ENCODE data around the gene GLA.

Gene GLA

DNA sequence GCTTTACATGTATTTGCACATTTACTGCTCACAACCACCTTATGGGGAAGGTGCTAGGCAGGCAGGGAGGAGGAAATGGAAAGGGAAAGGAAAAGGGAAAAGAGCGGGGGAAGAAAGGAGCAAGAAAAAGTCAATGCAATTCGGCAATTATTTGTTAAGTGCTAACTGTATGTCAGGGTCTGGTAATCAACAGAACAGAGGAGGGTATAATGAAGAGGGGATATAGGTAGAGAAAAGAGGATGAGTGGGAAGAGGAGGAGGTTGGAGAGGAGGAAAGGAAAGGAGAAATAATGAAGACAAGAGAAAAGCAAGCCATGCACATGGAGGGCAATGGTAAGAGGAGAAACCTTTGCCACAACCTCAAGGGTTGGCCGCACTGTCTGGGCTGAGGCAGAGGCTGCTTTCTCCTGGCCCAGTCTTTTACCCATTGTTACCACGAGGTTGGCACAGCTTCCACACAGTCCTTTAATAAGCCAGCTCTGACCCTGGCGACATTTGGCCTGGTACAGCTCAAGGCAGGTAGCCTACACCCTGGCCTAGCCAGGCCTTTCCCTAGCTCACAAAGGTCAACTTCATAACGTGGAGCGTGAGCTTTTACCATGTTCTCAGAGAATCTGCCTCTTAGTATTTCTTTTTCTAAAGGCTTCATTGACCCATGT, 22.6 kb downstream of the GLA start:
- DNase-seq (ENCODE audit: low read depth), result no peak
- no peak overlapping the region for H3K4me3 ChIP-seq (ENCODE audit: control insufficient read depth, low read depth, low read length)
- TF ChIP-seq, protein P1, sequence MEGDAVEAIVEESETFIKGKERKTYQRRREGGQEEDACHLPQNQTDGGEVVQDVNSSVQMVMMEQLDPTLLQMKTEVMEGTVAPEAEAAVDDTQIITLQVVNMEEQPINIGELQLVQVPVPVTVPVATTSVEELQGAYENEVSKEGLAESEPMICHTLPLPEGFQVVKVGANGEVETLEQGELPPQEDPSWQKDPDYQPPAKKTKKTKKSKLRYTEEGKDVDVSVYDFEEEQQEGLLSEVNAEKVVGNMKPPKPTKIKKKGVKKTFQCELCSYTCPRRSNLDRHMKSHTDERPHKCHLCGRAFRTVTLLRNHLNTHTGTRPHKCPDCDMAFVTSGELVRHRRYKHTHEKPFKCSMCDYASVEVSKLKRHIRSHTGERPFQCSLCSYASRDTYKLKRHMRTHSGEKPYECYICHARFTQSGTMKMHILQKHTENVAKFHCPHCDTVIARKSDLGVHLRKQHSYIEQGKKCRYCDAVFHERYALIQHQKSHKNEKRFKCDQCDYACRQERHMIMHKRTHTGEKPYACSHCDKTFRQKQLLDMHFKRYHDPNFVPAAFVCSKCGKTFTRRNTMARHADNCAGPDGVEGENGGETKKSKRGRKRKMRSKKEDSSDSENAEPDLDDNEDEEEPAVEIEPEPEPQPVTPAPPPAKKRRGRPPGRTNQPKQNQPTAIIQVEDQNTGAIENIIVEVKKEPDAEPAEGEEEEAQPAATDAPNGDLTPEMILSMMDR (IDR thresholded peaks at IDR 0.05; ENCODE audit: control insufficient read depth, insufficient read depth, low read depth, low read length, missing control alignments), result no peak

DNA sequence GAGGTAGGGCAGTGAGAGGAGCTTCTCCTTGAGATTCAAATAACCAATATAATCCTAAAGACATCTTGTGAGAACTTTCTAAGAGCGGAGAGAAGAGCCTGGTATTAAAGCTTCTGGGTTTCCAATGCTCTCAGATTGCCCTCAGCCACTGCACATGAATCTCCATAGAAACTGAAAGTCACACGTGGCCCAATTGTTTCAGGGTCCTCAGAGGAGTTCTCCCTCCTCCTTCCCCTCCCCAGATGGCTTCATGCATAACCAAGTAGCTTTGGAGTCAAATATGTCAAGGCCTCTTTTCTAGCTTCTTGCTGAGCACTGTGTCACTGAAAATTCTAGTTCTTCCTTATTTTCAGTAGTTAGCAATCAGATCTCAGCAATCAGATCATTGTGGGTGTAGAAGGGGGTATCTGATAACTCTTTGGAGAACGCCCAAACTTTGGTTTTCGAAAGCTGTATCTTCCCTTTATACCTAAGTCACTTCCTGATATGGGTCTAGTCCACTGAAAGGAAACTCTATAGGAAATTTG, 24.0 kb downstream of the GLA start:
- no peak overlapping the region for H3K4me3 ChIP-seq (ENCODE audit: control insufficient read depth, low read depth, low read length)
- TF ChIP-seq, protein P1 (IDR thresholded peaks at IDR 0.05; ENCODE audit: control insufficient read depth, insufficient read depth, low read depth, low read length, missing control alignments), result no peak
- no peak for DNase-seq (ENCODE audit: low read depth)

DNA sequence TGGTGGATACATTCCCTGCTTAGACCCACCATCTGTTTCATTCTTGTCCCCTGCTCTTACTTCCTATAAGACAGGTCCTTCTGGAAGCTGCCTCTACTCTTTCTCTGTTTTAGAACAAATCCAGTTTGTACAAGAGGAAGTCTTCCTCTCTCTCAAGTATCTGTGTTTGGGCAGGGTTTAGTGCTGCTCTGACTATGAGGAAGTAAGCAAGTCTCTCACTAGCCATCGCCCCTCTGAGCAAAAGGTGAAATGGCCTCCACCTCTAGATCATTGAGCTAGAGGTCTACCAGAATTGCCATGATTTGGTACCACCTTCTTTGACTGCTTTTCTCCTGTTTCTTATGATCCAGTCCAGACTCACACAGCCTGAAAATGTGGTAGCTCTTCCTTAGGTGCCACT, 30.2 kb downstream of the GLA start:
- no peak for DNase-seq (ENCODE audit: low read depth)

DNA sequence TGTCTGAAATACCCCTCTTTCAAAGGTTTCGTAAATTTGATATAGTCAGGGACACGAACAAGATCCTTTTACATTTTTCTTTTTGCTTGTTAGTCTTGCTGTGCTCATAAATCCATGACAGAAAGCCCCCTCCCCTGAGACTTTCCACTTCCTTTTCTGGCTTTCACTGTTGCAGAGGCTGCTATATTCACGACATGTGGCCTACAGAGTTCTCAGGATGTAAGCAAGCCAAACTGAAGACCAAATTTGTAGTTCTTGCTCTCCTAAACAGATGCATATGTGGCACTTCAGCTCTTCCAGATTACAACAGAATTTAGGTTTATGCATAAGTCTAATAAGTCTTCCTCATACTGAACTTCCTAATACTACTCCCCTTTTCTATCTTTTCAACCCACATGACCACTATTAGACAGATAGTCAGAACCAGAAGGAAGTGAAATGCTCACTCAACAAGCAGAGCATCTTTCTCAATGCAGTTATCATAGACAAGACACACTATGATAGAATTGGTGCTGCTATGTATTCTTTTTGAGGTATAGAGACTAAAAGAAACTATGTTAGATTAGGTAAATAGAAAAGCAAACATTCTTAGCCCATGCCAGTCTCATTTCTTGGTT, 36.7 kb downstream of the GLA start:
- TF ChIP-seq, protein P1 (IDR thresholded peaks at IDR 0.05; ENCODE audit: control insufficient read depth, insufficient read depth, low read depth, low read length, missing control alignments), result no peak
- no peak overlapping the region for H3K4me3 ChIP-seq (ENCODE audit: control insufficient read depth, low read depth, low read length)
- DNase-seq (ENCODE audit: low read depth), result no peak

More for the DNA sequence above, 30.2 kb downstream of the GLA start:
- TF ChIP-seq, protein P1 (IDR thresholded peaks at IDR 0.05; ENCODE audit: control insufficient read depth, insufficient read depth, low read depth, low read length, missing control alignments), result no peak
- H3K4me3 ChIP-seq (ENCODE audit: control insufficient read depth, low read depth, low read length), result no peak overlapping the region

DNA sequence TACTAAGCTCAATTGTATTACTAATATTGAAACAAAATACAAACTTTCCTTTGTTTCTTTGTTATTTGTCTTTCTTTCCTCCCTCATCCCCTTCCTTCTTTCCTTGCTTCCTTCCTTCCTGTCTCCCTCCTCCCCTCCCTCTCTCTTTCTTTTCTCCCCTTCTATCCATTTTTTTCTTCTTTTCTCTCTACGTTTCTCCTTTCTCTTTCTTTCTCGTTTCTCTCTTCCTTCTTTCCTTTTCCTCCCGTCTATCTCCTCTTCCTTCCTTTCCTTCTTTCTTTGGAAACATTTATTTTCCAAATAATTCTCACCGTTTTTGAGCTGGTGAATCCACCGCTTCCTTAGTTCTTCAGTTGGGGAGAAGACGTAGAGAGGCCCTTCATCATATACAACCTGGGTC, 38.0 kb downstream of the GLA start:
- TF ChIP-seq, protein P1 (IDR thresholded peaks at IDR 0.05; ENCODE audit: control insufficient read depth, insufficient read depth, low read depth, low read length, missing control alignments), result no peak
- no peak overlapping the region for H3K4me3 ChIP-seq (ENCODE audit: control insufficient read depth, low read depth, low read length)
- DNase-seq (ENCODE audit: low read depth), result no peak

DNA sequence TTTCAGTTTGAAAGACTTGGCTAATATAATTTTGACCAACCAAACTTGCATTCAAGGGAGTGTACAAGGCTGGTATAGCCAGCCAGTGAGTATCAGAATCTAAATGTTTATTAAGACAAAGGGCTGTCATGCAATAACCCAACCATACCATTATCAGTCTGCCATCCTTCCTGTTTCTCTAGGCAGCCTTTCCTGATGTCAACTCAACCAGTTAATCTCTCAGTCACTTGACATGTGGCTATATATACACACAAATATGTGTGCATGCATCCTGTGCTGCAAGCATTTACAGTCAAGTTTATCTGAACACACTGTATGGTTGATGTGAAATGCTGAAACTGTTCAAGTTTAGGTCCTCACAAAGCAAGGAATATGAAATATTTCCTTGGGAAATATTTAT, 38.9 kb downstream of the GLA start:
- TF ChIP-seq, protein P1 (IDR thresholded peaks at IDR 0.05; ENCODE audit: control insufficient read depth, insufficient read depth, low read depth, low read length, missing control alignments), result no peak
- DNase-seq (ENCODE audit: low read depth), result no peak
- no peak overlapping the region for H3K4me3 ChIP-seq (ENCODE audit: control insufficient read depth, low read depth, low read length)
